ENCODE data around the gene NDUFA7.

NDUFA7 gene

DNA sequence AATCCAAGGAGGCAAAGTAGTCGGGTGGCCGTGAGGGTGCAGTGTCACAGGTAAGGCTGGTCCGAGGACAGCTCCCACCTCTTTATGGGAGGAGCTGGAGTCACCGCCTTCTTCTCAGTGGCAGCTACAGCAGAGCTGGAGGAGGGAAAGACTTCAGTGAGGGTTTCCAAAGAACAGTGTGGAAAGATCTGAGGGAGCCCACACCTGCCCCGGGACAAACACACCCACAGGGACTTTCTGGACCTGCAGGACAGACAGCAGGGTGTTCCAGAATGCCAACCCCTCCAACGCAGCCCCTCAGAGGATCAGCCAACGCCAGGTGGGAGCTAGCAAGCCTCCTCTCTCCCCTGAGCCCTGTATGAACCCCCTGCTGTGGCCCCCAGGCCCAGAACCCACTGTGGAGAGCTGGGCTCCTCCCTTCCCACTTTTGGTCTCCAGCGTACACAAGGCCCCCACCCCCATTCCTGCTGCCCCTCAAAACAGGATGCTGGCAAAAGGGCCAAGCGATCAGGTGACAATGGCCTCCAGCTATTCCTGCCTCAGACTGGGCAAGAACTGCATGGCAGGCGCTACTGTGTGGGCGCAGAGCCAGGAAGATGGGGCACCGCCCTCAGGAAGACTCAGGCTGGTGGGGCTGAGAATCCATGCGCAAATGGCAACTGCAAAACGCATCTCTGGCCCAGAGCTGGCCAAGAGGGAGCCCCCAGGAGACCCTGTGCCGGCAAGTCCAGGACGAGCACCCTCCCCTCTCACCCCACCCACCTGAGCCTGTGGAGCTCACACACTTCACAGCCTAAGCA lies 9.5 kb downstream of the NDUFA7 start:
- TF ChIP-seq, protein P1, sequence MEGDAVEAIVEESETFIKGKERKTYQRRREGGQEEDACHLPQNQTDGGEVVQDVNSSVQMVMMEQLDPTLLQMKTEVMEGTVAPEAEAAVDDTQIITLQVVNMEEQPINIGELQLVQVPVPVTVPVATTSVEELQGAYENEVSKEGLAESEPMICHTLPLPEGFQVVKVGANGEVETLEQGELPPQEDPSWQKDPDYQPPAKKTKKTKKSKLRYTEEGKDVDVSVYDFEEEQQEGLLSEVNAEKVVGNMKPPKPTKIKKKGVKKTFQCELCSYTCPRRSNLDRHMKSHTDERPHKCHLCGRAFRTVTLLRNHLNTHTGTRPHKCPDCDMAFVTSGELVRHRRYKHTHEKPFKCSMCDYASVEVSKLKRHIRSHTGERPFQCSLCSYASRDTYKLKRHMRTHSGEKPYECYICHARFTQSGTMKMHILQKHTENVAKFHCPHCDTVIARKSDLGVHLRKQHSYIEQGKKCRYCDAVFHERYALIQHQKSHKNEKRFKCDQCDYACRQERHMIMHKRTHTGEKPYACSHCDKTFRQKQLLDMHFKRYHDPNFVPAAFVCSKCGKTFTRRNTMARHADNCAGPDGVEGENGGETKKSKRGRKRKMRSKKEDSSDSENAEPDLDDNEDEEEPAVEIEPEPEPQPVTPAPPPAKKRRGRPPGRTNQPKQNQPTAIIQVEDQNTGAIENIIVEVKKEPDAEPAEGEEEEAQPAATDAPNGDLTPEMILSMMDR (IDR thresholded peaks at IDR 0.05; ENCODE audit: low read depth, low read length, missing control alignments): no peak
- DNase-seq: no peak
- H3K27ac ChIP-seq: no peak overlapping the region
- no peaks in the 10 kb centered on the region for H3K27me3 ChIP-seq (replicated peaks)
- no peak overlapping the region for H3K4me3 ChIP-seq (ENCODE audit: low read depth, low read length)
- in situ Hi-C loops (cut with HindIII; ENCODE audit: low pct_ligation_motif_present, low sequenced_read_pairs): no loop called here
- H3K36me3 ChIP-seq (replicated peaks): peaks cover 32% of the 10 kb centered on the region

DNA sequence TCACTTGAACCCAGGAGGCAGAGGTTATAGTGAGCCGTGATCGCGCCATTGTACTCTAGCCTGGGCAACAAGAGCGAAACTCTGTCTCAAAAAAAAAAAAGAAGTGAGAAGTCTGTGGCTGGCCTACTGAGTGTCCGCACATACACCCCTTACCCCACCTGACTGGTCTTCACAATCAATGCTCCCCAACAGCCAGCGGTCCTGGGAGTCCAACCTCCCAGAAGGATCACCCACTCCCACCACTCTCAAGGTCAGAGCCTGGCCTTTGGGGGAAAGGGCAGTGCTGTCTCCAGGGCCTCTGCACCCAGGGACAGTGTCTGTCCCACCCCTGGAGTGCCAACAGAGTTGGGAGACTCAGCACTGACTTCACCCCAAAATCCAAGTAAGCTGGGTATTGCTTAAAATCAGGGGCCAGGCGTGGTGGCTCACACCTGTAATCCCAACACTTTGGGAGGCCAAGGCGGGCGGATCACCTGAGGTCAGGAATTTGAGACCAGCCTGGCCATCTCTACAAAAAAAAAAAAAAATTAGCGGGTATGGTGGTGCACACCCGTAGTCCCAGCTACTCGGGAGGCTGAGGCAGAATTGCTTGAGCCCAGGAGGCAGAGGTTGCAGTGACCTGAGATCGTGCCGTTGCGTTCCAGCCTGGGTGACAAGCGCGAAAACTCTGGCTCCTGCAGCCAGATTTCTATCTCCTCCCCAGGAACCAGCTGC lies 10.7 kb downstream of the NDUFA7 start:
- H3K27ac ChIP-seq: no peak overlapping the region
- H3K4me3 ChIP-seq (ENCODE audit: low read depth, low read length): no peak overlapping the region
- TF ChIP-seq, protein P1 (IDR thresholded peaks at IDR 0.05; ENCODE audit: low read depth, low read length, missing control alignments): no peak
- in situ Hi-C loops (cut with HindIII; ENCODE audit: low pct_ligation_motif_present, low sequenced_read_pairs): no loop called here
- no peak for DNase-seq
- no peaks in the 10 kb centered on the region for H3K27me3 ChIP-seq (replicated peaks)
- peaks cover 30% of the 10 kb centered on the region for H3K36me3 ChIP-seq (replicated peaks)

DNA sequence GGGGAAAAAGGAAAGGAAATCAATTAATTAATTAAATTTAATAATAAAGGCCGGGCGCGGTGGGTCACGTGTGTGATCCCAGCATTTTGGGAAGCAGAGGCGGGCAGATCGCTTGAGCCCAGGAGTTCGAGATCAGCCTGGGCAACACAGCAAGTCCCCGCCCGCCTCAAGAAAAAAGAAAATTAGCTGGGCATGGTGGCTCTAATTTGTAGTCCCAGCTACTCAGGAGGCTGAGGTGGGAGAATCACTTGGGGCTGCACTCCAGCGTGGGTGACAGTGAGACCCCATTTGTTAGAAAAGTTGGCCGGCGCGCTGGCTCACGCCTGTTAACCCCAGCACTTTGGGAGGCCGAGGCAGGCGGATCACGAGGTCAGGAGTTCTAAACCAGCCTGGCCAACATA lies 12.3 kb downstream of the NDUFA7 start:
- DNase-seq: no peak
- TF ChIP-seq, protein P1 (IDR thresholded peaks at IDR 0.05; ENCODE audit: low read depth, low read length, missing control alignments): no peak
- H3K36me3 ChIP-seq (replicated peaks): peaks cover 16% of the 10 kb centered on the region
- no peak overlapping the region for H3K27ac ChIP-seq
- H3K4me3 ChIP-seq (ENCODE audit: low read depth, low read length): peak overlapping the region; percentile 65
- no peaks in the 10 kb centered on the region for H3K27me3 ChIP-seq (replicated peaks)
- in situ Hi-C loops (cut with HindIII; ENCODE audit: low pct_ligation_motif_present, low sequenced_read_pairs): no loop called here

DNA sequence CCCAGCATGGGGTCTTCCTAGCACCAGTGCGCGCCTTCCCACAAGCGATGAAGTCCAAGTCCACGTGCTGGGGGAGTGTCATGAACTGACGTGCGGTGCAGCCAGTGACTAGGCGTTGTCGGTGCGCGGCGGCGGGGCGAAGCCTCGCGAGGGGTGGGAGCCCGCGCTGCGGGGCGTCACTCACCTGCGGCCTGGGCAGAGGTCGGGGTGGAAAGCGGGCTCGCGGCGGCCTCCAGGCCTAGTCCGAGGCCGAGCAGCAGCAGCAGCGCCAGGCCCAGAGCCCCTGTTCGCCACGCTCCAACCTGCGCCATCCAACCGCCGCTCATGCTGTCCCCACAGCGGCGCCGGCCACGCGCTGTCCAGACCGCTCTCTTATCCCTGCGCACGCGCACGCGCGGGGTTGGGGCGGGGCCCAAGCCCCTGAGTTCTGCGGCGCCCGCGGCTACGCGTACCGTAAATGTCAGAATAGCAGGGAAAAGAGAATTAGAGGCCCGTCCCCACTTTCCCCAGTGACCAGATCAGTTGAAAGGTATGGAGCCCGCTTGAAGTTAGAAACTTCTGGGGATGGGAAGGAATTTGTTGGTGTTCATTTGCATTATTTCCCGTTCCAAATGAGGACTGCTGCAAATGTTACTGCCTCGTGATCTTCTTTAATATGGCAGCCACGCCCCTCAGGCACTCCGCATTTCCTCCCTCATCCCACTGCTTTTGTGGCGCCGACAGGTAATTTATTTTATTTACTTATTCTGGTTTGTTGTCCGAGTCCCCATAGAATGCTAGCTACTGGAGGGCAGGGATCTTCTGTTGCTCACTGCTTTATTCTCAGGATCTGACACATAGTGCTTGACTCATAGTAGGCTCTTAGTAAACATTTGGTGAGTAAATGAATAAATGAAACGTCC lies 13.0 kb downstream of the NDUFA7 start, which contains the start of gene CD320:
TSS of gene CD320 (minus strand) at position 394 of the 902 bp plus-strand sequence. CDS start at position 326, 68 bp downstream.
- peak within 1 kb of the TSS; percentile 65 for H3K4me3 ChIP-seq (ENCODE audit: low read depth, low read length)
- peak within 1 kb of the TSS; percentile 57 for H3K27ac ChIP-seq
- peaks cover 15% of the 10 kb centered on the region for H3K36me3 ChIP-seq (replicated peaks)
- TF ChIP-seq, protein P1 (IDR thresholded peaks at IDR 0.05; ENCODE audit: low read depth, low read length, missing control alignments): no peak
- H3K27me3 ChIP-seq (replicated peaks): no peaks in the 10 kb centered on the region
- in situ Hi-C loops (cut with HindIII; ENCODE audit: low pct_ligation_motif_present, low sequenced_read_pairs): no loop called here
- peak; percentile 83 for DNase-seq

DNA sequence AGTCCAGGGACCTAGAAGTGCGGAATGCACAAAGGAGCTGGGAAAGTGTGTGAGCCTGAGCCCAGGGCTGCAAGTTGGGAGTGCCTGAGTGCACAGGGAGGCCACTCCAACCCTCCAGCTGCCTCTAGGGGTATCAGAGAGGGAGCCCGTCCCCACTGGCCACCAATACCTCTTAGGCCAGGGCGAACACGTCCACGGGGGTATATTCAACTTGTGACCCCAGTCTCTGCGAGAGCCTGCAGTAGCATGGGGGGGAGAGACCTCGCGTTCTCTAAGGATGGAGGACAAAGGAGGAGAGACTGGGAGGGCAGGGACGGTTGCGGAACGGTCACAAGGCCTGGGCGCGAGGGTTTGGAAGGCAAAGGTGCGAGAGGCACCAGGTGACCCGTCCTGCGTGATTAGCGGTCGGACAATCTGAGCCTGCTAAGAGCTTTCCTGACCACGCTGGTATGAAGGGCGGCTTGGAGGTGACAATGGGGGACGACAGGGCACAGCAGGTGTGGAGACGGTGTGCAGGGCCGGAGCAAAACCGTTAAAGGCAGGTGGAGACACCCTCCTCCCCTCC lies 13.7 kb downstream of the NDUFA7 start:
- TF ChIP-seq, protein P1 (IDR thresholded peaks at IDR 0.05; ENCODE audit: low read depth, low read length, missing control alignments): peak; percentile 7
- no peak for DNase-seq
- in situ Hi-C loops (cut with HindIII; ENCODE audit: low pct_ligation_motif_present, low sequenced_read_pairs): no loop called here

More for the DNA sequence above, 13.7 kb downstream of the NDUFA7 start:
- Histone ChIP-seq H3K27me3 (replicated peaks) (no peaks in the 10 kb centered on the region), H3K27ac (peak overlapping the region; percentile 57), H3K36me3 (replicated peaks) (peaks cover 15% of the 10 kb centered on the region), H3K4me3 (ENCODE audit: low read depth, low read length) (peak overlapping the region; percentile 65)
